Measurements from ENCODE around the gene ZNF516. TPM values are rescaled to one million over a fixed set of nuclear protein-coding genes. Genes with fewer than 3 reads are reported as not detected.
A peak's percentile ranks its signal among the peaks of the same experiment; 100 is the strongest.

Gene ZNF516
- total and polyA plus RNA-seq, 7 donors, result 2.1 to 29.9 (median 24.3) TPM

DNA sequence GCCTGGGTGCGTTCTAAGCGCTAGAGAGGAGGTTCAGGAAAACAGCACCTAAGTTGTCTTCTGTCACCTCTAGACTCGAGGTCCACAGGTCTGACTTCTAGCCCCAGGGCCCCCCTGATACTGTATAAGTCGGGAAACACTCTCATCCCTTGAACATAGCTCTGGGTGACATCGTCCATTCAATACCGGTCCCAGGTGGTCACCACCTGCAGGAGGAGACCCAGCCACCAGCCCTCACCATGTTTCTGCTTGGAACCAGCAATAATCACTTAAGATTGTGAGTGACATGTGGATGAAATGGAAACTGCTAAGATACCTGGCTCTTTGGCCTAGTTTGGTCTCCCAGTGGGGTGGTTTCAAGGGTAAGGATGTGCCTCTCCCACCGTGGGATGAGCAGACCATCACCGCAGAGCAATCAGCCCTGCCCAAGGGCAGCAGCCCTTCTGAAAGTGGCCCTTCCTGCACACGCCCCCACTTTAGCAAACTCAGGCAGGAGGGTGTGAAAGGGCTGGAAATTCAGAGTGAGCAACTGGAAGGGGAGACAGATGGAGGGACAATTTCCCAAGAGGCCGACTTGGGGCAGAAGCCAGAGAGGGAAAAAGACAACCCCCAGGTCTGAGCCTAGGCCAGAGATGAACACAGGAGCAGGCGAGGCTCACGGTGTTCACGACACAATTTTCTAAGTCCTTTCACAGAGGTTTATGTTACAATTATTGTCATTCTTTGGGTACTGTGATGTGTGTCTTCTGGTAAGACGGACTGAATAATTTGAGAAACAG, 95.2 kb downstream of the ZNF516 start:
- H3K4me1 ChIP-seq, result peaks cover 0 to 22% (median 4%) of the 10 kb centered on the region in 4 donors
- intact Hi-C loops (cut with DNase I), result loop anchor here (1.0 to 5.0 kb wide), 4 partner anchors 97 to 309 kb away; partner anchors contain the start of gene ZNF516
- no peak overlapping the region for H3K4me3 ChIP-seq
- DNase-seq, result peak; percentile 57
- WGBS, 2 donors, result 84 to 90% methylated on average over 14 of the region's 14 CpGs
- H3K9me3 ChIP-seq, result no peaks in the 10 kb centered on the region
- no peak overlapping the region for H3K27ac ChIP-seq
- TF ChIP-seq POLR2A (IDR thresholded peaks at IDR 0.05), result no peak
- TF ChIP-seq, protein P1, sequence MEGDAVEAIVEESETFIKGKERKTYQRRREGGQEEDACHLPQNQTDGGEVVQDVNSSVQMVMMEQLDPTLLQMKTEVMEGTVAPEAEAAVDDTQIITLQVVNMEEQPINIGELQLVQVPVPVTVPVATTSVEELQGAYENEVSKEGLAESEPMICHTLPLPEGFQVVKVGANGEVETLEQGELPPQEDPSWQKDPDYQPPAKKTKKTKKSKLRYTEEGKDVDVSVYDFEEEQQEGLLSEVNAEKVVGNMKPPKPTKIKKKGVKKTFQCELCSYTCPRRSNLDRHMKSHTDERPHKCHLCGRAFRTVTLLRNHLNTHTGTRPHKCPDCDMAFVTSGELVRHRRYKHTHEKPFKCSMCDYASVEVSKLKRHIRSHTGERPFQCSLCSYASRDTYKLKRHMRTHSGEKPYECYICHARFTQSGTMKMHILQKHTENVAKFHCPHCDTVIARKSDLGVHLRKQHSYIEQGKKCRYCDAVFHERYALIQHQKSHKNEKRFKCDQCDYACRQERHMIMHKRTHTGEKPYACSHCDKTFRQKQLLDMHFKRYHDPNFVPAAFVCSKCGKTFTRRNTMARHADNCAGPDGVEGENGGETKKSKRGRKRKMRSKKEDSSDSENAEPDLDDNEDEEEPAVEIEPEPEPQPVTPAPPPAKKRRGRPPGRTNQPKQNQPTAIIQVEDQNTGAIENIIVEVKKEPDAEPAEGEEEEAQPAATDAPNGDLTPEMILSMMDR (IDR thresholded peaks at IDR 0.05), result no peak
- no peak for TF ChIP-seq EP300 (IDR thresholded peaks at IDR 0.05)
- H3K36me3 ChIP-seq, result no peaks in the 10 kb centered on the region
- H3K27me3 ChIP-seq, result no peaks in the 10 kb centered on the region

DNA sequence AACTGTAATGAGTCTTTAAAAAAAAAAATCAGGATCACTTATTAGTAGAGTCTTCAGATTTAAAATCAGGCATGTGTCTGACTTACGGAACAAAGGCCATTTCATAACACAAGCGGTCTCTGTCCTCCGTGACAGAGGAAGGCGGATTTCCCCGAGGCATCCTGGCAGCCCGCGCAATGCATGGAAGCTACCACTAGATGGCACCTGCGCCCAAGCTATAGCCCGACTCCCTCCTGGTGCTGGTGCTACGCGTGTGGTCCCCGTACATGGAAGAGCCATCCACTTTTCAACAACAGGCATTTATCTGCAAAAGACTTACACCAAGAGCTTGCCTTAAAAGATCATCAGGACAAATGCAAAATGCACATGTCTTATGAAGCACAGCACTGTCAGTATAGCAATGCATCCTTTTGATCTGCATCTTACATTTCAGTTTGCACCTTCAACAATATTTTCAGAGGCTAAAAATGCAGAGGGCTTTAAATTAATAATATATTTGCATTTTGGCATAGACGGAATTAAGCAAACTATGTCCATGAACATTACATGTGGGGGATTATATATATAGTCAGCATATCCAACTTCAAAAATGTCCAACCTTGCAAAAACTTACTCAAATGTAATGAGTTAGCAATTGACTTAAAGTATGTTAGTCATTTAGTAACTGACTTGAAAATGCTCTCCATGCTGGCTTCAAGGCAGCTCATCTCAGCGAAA, 96.0 kb downstream of the ZNF516 start:
- H3K4me3 ChIP-seq, result no peak overlapping the region
- TF ChIP-seq EP300 (IDR thresholded peaks at IDR 0.05) (no peak), POLR2AphosphoS5 (IDR thresholded peaks at IDR 0.05) (peak in 3 of 4 donors; percentile 14 to 53 (median 26))
- TF ChIP-seq, protein P1 (IDR thresholded peaks at IDR 0.05), result peak; percentile 83 to 97 (median 94)
- no peaks in the 10 kb centered on the region for H3K36me3 ChIP-seq
- intact Hi-C loops (cut with DNase I), result loop anchor here (1.0 to 5.0 kb wide), 4 partner anchors 98 to 310 kb away; partner anchors contain the start of gene ZNF516
- 15 to 18% methylated on average over 14 of the region's 14 CpGs for WGBS, 2 donors
- DNase-seq, result peak; percentile 94
- H3K4me1 ChIP-seq, result peaks cover 0 to 22% (median 4%) of the 10 kb centered on the region in 4 donors
- no peak overlapping the region for H3K27ac ChIP-seq
- H3K27me3 ChIP-seq, result no peaks in the 10 kb centered on the region
- H3K9me3 ChIP-seq, result no peaks in the 10 kb centered on the region

DNA sequence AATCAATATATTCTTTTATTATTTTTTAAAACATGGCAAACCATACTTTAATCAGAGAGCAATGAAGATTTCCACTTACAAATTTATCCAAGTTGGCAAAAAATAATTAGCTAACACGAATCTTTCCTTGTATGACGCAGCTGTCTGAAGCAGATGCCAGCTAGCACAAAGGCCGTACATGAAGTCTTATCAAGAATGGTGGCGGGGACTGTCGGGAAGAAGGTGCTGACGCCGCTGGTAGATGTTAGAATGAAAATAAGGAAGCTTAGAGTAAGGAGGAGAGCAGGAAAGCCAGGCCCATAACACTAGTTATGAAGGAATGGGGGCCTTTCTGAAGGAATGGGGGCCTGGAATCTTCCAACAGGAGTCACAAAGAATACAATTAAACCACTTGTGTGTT, 96.7 kb downstream of the ZNF516 start:
- peaks cover 0 to 22% (median 4%) of the 10 kb centered on the region in 4 donors for H3K4me1 ChIP-seq
- no peak for DNase-seq
- H3K36me3 ChIP-seq, result no peaks in the 10 kb centered on the region
- no peak overlapping the region for H3K4me3 ChIP-seq
- H3K27ac ChIP-seq, result peak overlapping the region in 2 of 4 donors; percentile 5 to 19
- H3K27me3 ChIP-seq, result no peaks in the 10 kb centered on the region
- H3K9me3 ChIP-seq, result no peaks in the 10 kb centered on the region
- WGBS, 2 donors, result 77 to 88% methylated on average over 7 of the region's 7 CpGs
- no peak for TF ChIP-seq POLR2A (IDR thresholded peaks at IDR 0.05)
- no peak for TF ChIP-seq POLR2AphosphoS5 (IDR thresholded peaks at IDR 0.05)
- TF ChIP-seq EP300 (IDR thresholded peaks at IDR 0.05), result no peak
- TF ChIP-seq, protein P1 (IDR thresholded peaks at IDR 0.05), result no peak
- intact Hi-C loops (cut with DNase I), result loop anchor here (5.0 kb wide), 1 partner anchor 99 kb away; the partner anchor contains the start of gene ZNF516

DNA sequence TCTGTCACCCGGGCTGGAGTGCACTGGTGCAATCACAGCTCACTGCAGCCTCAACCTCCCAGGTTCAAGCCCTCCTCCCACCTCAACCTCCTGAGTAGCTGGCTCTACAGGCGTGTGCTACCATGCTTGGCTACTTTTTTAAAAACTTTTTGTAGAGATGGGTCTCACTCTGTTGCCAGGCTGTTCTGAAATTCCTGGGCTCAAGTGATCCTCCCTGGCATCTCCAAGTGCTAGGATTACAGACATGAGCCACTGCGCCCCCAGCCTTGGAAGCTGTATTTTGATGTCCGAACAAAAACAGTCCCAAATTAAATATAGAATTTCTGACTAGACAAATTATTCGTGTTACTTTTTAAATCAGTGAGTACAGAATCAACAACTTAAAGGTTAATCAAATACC, 97.4 kb downstream of the ZNF516 start:
- Histone ChIP-seq H3K9me3 (no peaks in the 10 kb centered on the region), H3K27ac (no peak overlapping the region), H3K4me3 (no peak overlapping the region), H3K4me1 (peaks cover 0 to 22% (median 4%) of the 10 kb centered on the region in 4 donors), H3K27me3 (no peaks in the 10 kb centered on the region), H3K36me3 (no peaks in the 10 kb centered on the region)
- WGBS, 2 donors, result 86 to 91% methylated on average over 5 of the region's 5 CpGs
- intact Hi-C loops (cut with DNase I), result loop anchor here (5.0 kb wide), 1 partner anchor 100 kb away; the partner anchor contains the start of gene ZNF516
- peak; percentile 54 for DNase-seq
- no peak for TF ChIP-seq EP300 (IDR thresholded peaks at IDR 0.05)
- TF ChIP-seq POLR2A (IDR thresholded peaks at IDR 0.05), result no peak
- no peak for TF ChIP-seq POLR2AphosphoS5 (IDR thresholded peaks at IDR 0.05)
- TF ChIP-seq, protein P1 (IDR thresholded peaks at IDR 0.05), result no peak

Data from sigmoid colon (tissue), 7 donors.